SH-SY5Y (cell line): Measurements from ENCODE around the gene MRPL51.

Experiments
- GATA2 ChIP-seq: IDR thresholded peaks from 2 replicates; pipeline ENCODE4 v1.6.1; 2011; ENCODE audit warnings: mild to moderate bottlenecking, low read depth, low read length
- GATA3 ChIP-seq: IDR thresholded peaks from 2 replicates; pipeline ENCODE4 v1.6.1; 2011; ENCODE audit warnings: low read depth, mild to moderate bottlenecking, low read length, moderate library complexity

- no peak for TF ChIP-seq GATA3
- TF ChIP-seq GATA2, result no peak
Measured at GRCh38 chr12:6508087-6508486, 15.0 kb upstream of the MRPL51 start.
